Glutamatergic neuron (in vitro differentiated cells): ENCODE results near the gene FHOD3. TPM values are rescaled to one million over a fixed set of nuclear protein-coding genes. Genes with fewer than 3 reads are reported as not detected.
A peak's percentile ranks its signal among the peaks of the same experiment; 100 is the strongest.

Experiments
- DNase-seq: peaks from one replicate; pipeline ENCODE4 v3.0.0; 2022
- H3K27ac Mint-ChIP-seq: one replicate; pipeline ENCODE4 v1.8.0; 2020; ENCODE audit warnings: mild to moderate bottlenecking, mixed read lengths, inconsistent platforms; ENCODE audit not compliant: unreplicated experiment
- H3K27me3 Mint-ChIP-seq: one replicate; pipeline ENCODE4 v1.8.0; 2020; ENCODE audit warnings: mild to moderate bottlenecking, moderate library complexity, mixed read lengths, inconsistent platforms; ENCODE audit not compliant: unreplicated experiment
- H3K36me3 Mint-ChIP-seq: one replicate; pipeline ENCODE4 v1.8.0; 2020; ENCODE audit warnings: mild to moderate bottlenecking, mixed read lengths, inconsistent platforms; ENCODE audit not compliant: unreplicated experiment
- H3K4me1 Mint-ChIP-seq: one replicate; pipeline ENCODE4 v1.8.0; 2020; ENCODE audit warnings: mild to moderate bottlenecking, low read depth, mixed read lengths, inconsistent platforms; ENCODE audit not compliant: unreplicated experiment
- H3K4me3 Mint-ChIP-seq: one replicate; pipeline ENCODE4 v1.8.0; 2020; ENCODE audit warnings: mild to moderate bottlenecking, mixed read lengths, inconsistent platforms; ENCODE audit not compliant: unreplicated experiment
- H3K9me3 Mint-ChIP-seq: one replicate; pipeline ENCODE4 v1.8.0; 2020; ENCODE audit warnings: mild to moderate bottlenecking, moderate library complexity, mixed read lengths, inconsistent platforms; ENCODE audit not compliant: unreplicated experiment
- CTCF ChIP-seq: fragments of 200-600 bp; sonication (generic); IDR thresholded peaks from one replicate; pipeline ENCODE4 v1.5.0; 2021; ENCODE audit not compliant: partially characterized antibody, unreplicated experiment
- total RNA-seq: library from RNA; stranded (reverse); fragmentation: NEBNext Ultra II Directional; extraction: Animal tissue kit (Norgen Biotek cat#: 25700); gene quantifications from one replicate; pipeline ENCODE4 v1.2.1, GENCODE V29; 2021; ENCODE audit not compliant: unreplicated experiment

FHOD3 gene
- total RNA-seq, 1 donor from 2014 or later: 21.2 TPM

GRCh38 chr18:36568487-36568886 is 271.0 kb downstream of the FHOD3 start:
- no peak overlapping the region for H3K4me3 Mint-ChIP-seq
- H3K9me3 Mint-ChIP-seq: peaks cover 2% of the 10 kb centered on the region
- no peaks in the 10 kb centered on the region for H3K27me3 Mint-ChIP-seq
- peaks cover 7% of the 10 kb centered on the region for H3K4me1 Mint-ChIP-seq
- DNase-seq: no peak
- no peak for TF ChIP-seq CTCF
- no peaks in the 10 kb centered on the region for H3K36me3 Mint-ChIP-seq
- H3K27ac Mint-ChIP-seq: no peak overlapping the region

- no peaks in the 10 kb centered on the region for H3K36me3 Mint-ChIP-seq
- H3K27ac Mint-ChIP-seq: no peak overlapping the region
- H3K4me3 Mint-ChIP-seq: no peak overlapping the region
- peak; percentile 64 for DNase-seq
- no peaks in the 10 kb centered on the region for H3K4me1 Mint-ChIP-seq
- H3K9me3 Mint-ChIP-seq: no peaks in the 10 kb centered on the region
- no peaks in the 10 kb centered on the region for H3K27me3 Mint-ChIP-seq
- TF ChIP-seq CTCF: no peak
Measured at GRCh38 chr18:36572135-36572856, 274.8 kb downstream of the FHOD3 start.

GRCh38 chr18:36576339-36576738 is 278.8 kb downstream of the FHOD3 start:
- DNase-seq: no peak
- Mint-ChIP-seq H3K4me1 (no peaks in the 10 kb centered on the region), H3K9me3 (no peaks in the 10 kb centered on the region), H3K27me3 (peaks cover 1% of the 10 kb centered on the region), H3K4me3 (no peak overlapping the region), H3K27ac (no peak overlapping the region), H3K36me3 (peaks cover 15% of the 10 kb centered on the region)
- TF ChIP-seq CTCF: no peak

- DNase-seq: no peak
- Mint-ChIP-seq H3K9me3 (no peaks in the 10 kb centered on the region), H3K4me1 (no peaks in the 10 kb centered on the region), H3K36me3 (peaks cover 15% of the 10 kb centered on the region), H3K27me3 (peaks cover 1% of the 10 kb centered on the region), H3K4me3 (no peak overlapping the region), H3K27ac (no peak overlapping the region)
- TF ChIP-seq CTCF: no peak
Measured at GRCh38 chr18:36578871-36579710, 281.6 kb downstream of the FHOD3 start.

- Mint-ChIP-seq H3K9me3 (no peaks in the 10 kb centered on the region), H3K36me3 (peaks cover 15% of the 10 kb centered on the region), H3K4me1 (no peaks in the 10 kb centered on the region), H3K4me3 (no peak overlapping the region), H3K27me3 (peaks cover 1% of the 10 kb centered on the region), H3K27ac (no peak overlapping the region)
- TF ChIP-seq CTCF: no peak
- no peak for DNase-seq
Measured at GRCh38 chr18:36580266-36580665, 282.8 kb downstream of the FHOD3 start.
